Brain microvascular endothelial cell (primary cell): Measurements from ENCODE around the gene UBR3.

ENCODE experiments used
- DNase-seq: peaks from one replicate; pipeline ENCODE4 v3.0.0-alpha.2; 2020
- H3K27ac ChIP-seq: fragments of 250-450 bp; sonication (Bioruptor Pico); 2 replicates; pipeline ENCODE4 v1.5.1; 2020; ENCODE audit warnings: mild to moderate bottlenecking, moderate library complexity
- H3K27me3 ChIP-seq: fragments of 250-450 bp; sonication (Bioruptor Pico); replicated peaks from 2 replicates; pipeline ENCODE4 v1.5.1; 2020; ENCODE audit warnings: mild to moderate bottlenecking
- H3K36me3 ChIP-seq: fragments of 250-450 bp; sonication (Bioruptor Pico); replicated peaks from 2 replicates; pipeline ENCODE4 v1.5.1; 2020; ENCODE audit warnings: mild to moderate bottlenecking
- H3K4me3 ChIP-seq: 2 replicates; pipeline ENCODE4 v1.5.1; 2011; ENCODE audit warnings: low read depth, mild to moderate bottlenecking, control low read depth, low read length, moderate library complexity
- in situ Hi-C: cut with HindIII; loops from 2 replicates; pipeline ENCODE4 v1.10.0; 2017; ENCODE audit warnings: low sequenced_read_pairs, low pct_ligation_motif_present
- TF ChIP-seq, protein P1 (sequence below): IDR thresholded peaks from 2 replicates; pipeline ENCODE4 v1.5.1; 2011; ENCODE audit warnings: low read depth, mild to moderate bottlenecking, moderate library complexity, low read length, control low read depth, inconsistent platforms; ENCODE audit errors: missing control alignments

The UBR3 gene, protein sequence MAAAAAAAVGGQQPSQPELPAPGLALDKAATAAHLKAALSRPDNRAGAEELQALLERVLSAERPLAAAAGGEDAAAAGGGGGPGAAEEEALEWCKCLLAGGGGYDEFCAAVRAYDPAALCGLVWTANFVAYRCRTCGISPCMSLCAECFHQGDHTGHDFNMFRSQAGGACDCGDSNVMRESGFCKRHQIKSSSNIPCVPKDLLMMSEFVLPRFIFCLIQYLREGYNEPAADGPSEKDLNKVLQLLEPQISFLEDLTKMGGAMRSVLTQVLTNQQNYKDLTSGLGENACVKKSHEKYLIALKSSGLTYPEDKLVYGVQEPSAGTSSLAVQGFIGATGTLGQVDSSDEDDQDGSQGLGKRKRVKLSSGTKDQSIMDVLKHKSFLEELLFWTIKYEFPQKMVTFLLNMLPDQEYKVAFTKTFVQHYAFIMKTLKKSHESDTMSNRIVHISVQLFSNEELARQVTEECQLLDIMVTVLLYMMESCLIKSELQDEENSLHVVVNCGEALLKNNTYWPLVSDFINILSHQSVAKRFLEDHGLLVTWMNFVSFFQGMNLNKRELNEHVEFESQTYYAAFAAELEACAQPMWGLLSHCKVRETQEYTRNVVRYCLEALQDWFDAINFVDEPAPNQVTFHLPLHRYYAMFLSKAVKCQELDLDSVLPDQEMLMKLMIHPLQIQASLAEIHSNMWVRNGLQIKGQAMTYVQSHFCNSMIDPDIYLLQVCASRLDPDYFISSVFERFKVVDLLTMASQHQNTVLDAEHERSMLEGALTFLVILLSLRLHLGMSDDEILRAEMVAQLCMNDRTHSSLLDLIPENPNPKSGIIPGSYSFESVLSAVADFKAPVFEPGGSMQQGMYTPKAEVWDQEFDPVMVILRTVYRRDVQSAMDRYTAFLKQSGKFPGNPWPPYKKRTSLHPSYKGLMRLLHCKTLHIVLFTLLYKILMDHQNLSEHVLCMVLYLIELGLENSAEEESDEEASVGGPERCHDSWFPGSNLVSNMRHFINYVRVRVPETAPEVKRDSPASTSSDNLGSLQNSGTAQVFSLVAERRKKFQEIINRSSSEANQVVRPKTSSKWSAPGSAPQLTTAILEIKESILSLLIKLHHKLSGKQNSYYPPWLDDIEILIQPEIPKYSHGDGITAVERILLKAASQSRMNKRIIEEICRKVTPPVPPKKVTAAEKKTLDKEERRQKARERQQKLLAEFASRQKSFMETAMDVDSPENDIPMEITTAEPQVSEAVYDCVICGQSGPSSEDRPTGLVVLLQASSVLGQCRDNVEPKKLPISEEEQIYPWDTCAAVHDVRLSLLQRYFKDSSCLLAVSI (N-terminal part only)

DNA sequence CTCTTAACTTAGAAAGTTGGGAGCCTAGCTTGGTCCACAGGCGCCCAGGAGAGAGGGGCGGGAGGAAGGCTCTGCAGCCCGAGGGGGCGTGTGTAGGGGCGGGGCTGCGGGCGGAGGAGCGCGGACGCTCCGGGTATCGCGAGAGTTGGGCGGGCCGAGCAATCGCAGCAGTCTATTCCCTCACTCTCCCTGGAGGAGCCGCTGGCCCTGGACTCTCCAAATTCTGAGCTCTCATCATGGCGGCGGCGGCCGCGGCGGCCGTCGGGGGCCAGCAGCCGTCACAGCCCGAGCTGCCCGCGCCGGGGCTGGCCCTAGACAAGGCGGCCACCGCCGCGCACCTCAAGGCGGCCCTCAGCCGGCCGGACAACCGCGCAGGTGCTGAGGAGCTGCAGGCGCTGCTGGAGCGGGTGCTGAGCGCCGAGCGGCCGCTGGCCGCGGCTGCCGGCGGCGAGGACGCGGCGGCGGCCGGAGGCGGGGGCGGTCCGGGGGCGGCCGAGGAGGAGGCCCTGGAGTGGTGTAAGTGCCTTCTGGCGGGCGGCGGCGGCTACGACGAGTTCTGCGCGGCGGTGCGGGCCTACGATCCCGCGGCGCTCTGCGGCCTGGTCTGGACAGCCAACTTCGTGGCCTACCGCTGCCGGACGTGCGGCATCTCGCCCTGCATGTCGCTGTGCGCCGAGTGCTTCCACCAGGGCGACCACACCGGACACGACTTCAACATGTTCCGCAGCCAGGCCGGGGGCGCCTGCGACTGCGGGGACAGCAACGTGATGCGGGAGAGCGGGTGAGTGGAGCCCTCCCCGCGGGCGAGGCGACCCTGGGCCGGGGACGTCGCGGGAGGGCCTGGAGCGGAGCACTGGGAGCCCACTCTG is at the start of gene UBR3:
Gene UBR3, plus strand, starts transcription at position 183 of the 869 bp plus-strand sequence. Its CDS starts 54 bp downstream, at position 237.
- peak within 1 kb of the TSS; percentile 72 for H3K27ac ChIP-seq

DNA sequence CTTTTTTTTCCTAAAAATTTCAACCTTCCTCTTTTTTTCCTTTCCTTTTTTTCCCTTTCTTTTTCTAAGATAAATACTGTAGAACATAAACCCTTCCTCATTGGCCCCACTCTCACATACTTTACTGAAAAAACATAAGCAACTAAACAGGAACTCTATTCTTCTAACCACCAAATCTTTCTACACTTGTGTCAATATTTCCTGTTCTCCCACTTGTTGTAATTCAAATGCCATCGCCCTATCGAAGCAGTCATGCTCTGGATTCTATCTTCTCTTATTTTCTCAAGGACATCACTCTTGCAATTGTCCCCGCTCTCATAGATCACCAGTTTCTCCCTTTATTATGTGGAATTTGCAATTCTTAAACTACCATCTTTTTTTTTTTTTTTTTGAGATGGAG is 48.8 kb upstream of the UBR3 start:
- H3K27me3 ChIP-seq, result no peaks in the 10 kb centered on the region
- TF ChIP-seq, protein P1, sequence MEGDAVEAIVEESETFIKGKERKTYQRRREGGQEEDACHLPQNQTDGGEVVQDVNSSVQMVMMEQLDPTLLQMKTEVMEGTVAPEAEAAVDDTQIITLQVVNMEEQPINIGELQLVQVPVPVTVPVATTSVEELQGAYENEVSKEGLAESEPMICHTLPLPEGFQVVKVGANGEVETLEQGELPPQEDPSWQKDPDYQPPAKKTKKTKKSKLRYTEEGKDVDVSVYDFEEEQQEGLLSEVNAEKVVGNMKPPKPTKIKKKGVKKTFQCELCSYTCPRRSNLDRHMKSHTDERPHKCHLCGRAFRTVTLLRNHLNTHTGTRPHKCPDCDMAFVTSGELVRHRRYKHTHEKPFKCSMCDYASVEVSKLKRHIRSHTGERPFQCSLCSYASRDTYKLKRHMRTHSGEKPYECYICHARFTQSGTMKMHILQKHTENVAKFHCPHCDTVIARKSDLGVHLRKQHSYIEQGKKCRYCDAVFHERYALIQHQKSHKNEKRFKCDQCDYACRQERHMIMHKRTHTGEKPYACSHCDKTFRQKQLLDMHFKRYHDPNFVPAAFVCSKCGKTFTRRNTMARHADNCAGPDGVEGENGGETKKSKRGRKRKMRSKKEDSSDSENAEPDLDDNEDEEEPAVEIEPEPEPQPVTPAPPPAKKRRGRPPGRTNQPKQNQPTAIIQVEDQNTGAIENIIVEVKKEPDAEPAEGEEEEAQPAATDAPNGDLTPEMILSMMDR, result no peak
- H3K27ac ChIP-seq, result no peak overlapping the region
- H3K4me3 ChIP-seq, result no peak overlapping the region
- no peak for DNase-seq
- in situ Hi-C loops, result no loop called here
- H3K36me3 ChIP-seq, result no peaks in the 10 kb centered on the region

More for the DNA sequence above, at the start of gene UBR3:
- Histone ChIP-seq H3K36me3 (no peaks in the 10 kb centered on the region), H3K4me3 (peak within 1 kb of the TSS; percentile 90), H3K27me3 (no peaks in the 10 kb centered on the region)
- TF ChIP-seq, protein P1, result peak; percentile 1
- in situ Hi-C loops, result no loop called here
- DNase-seq, result peak; percentile 87

DNA sequence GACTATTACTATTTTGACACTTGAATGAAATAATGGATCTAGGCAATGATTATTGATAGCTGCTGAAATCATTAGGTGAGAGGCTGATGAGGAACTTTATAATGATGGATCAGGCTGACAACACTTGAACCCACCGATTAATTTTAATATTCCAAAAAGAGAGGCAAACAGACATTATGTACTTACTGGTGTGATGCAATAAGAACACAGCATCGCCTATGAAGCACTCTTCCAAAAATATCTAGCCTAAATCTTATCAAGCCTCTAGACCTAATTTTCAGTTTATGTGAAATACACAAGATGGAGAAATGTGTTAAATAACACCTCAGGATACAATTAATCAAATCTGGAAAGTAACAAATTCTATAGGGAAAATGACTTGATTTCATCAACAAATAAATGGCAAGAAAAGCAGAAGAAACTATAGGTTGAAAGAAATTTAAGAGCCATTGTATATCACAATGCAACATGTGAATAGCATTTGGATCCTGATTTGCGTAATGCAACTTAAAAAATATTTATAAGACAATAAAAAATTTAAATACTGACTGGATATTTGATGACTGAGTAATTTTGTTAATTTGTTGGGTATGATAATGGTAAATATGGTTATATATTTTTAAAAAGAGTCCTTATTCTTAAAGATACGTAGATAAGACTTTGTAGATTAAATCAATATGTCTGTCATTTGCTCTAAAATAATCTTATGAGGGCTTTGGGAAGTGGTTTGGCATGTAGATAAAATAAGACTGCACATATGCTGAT is 45.8 kb upstream of the UBR3 start:
- no peak overlapping the region for H3K4me3 ChIP-seq
- DNase-seq, result no peak
- no peaks in the 10 kb centered on the region for H3K27me3 ChIP-seq
- H3K27ac ChIP-seq, result no peak overlapping the region
- no peaks in the 10 kb centered on the region for H3K36me3 ChIP-seq
- in situ Hi-C loops, result no loop called here
- TF ChIP-seq, protein P1, result no peak

DNA sequence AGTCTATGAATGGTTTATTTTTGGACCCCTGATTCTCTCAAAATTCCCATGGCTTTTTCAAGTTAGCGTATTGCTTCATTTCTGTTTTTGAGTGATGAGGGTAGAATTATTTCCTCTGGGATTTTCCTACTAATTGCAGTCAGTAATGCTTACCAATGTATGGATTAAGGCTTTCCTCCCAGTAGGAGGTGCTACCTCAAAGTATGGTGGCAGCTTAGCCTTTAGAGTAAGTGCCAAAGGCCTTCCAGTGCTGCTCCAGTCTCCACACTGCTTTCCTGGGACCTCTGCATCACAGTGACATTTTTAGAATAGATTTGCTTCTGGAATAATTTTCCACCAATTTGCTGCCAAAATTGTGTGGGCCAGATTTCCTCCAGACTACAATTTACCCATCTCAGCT is 44.7 kb upstream of the UBR3 start:
- Histone ChIP-seq H3K36me3 (no peaks in the 10 kb centered on the region), H3K27me3 (no peaks in the 10 kb centered on the region), H3K27ac (no peak overlapping the region), H3K4me3 (no peak overlapping the region)
- in situ Hi-C loops, result no loop called here
- TF ChIP-seq, protein P1, result peak; percentile 4
- no peak for DNase-seq
